Measurements from ENCODE around the gene WDFY4.

DNA sequence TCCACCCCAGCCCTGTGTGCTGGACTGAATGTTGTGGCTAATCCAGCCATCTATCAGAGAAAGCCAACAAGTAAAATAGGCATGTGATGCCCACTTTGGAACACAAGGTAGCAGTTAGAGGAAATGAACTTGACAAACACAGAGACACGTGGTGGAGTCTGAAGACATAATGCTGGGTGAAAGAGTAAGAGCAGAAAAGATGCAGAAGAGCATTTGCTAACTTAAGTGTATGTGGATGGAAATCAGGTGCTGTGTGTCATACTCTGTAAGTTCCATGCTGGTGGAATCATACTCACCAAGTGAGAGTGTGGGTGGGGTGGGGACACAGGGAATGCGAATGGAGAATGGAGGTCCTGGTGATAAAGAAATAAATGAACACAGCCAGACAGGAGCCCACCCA, 22.8 kb downstream of the WDFY4 start:
- TF ChIP-seq MAZ (IDR thresholded peaks at IDR 0.05; ENCODE audit: borderline replicate concordance, low read depth, low read length) (no peak), CTCF (conservative IDR thresholded peaks at IDR 0.05; ENCODE audit: low read depth, low read length) (no peak), MAFK (IDR thresholded peaks at IDR 0.05; ENCODE audit: low read depth, low read length) (no peak), POLR2A (IDR thresholded peaks at IDR 0.05; ENCODE audit: low read depth, low read length) (no peak), RAD21 (IDR thresholded peaks at IDR 0.05; ENCODE audit: low read length) (no peak), CEBPB (IDR thresholded peaks at IDR 0.05; ENCODE audit: low read depth, low read length) (no peak), BHLHE40 (IDR thresholded peaks at IDR 0.05; ENCODE audit: low read depth, low read length) (no peak), RFX5 (IDR thresholded peaks at IDR 0.05; ENCODE audit: low read depth, low read length) (no peak), CHD1 (IDR thresholded peaks at IDR 0.05; ENCODE audit: low read depth, low read length) (no peak), NFE2L2 (IDR thresholded peaks at IDR 0.05; ENCODE audit: low read depth, low read length) (no peak), SMC3 (IDR thresholded peaks at IDR 0.05; ENCODE audit: low read depth, low read length) (no peak), FOS (IDR thresholded peaks at IDR 0.05; ENCODE audit: low read depth, low read length) (no peak)
- TF ChIP-seq, protein P1, sequence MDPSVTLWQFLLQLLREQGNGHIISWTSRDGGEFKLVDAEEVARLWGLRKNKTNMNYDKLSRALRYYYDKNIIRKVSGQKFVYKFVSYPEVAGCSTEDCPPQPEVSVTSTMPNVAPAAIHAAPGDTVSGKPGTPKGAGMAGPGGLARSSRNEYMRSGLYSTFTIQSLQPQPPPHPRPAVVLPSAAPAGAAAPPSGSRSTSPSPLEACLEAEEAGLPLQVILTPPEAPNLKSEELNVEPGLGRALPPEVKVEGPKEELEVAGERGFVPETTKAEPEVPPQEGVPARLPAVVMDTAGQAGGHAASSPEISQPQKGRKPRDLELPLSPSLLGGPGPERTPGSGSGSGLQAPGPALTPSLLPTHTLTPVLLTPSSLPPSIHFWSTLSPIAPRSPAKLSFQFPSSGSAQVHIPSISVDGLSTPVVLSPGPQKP (IDR thresholded peaks at IDR 0.05; ENCODE audit: borderline replicate concordance, low read depth, low read length) = no peak
- TF ChIP-seq, protein P2, sequence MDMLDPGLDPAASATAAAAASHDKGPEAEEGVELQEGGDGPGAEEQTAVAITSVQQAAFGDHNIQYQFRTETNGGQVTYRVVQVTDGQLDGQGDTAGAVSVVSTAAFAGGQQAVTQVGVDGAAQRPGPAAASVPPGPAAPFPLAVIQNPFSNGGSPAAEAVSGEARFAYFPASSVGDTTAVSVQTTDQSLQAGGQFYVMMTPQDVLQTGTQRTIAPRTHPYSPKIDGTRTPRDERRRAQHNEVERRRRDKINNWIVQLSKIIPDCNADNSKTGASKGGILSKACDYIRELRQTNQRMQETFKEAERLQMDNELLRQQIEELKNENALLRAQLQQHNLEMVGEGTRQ (IDR thresholded peaks at IDR 0.05; ENCODE audit: low read depth, low read length) = no peak

Data from IMR-90 (cell line).